SJSA1 (cell line): ENCODE measurements around the gene TMEM30A. TPM values are rescaled to one million over a fixed set of nuclear protein-coding genes. Genes with fewer than 3 reads are reported as not detected.

Experiments
- DNase-seq, 2 experiments: peaks; one replicate each; pipeline ENCODE4 v3.0.0-alpha.2; 2015 to 2020; ENCODE audit warnings: low spot score in 2 of 2, low read depth in 1 of 2
- H3K27ac ChIP-seq: fragments of 250-450 bp; sonication (Bioruptor Pico); 2 replicates; pipeline ENCODE4 v1.5.1; 2020; ENCODE audit warnings: mild to moderate bottlenecking, moderate library complexity
- H3K27me3 ChIP-seq: fragments of 250-450 bp; sonication (Bioruptor Pico); replicated peaks from 2 replicates; pipeline ENCODE4 v1.5.1; 2020; ENCODE audit warnings: mild to moderate bottlenecking, moderate library complexity
- H3K36me3 ChIP-seq: fragments of 250-450 bp; sonication (Bioruptor Pico); 2 replicates; pipeline ENCODE4 v1.5.1; 2020; ENCODE audit warnings: mild to moderate bottlenecking
- H3K4me1 ChIP-seq: fragments of 250-450 bp; sonication (Bioruptor Pico); replicated peaks from 2 replicates; pipeline ENCODE4 v1.6.1; 2021; ENCODE audit warnings: mild to moderate bottlenecking
- H3K4me3 ChIP-seq: fragments of 250-450 bp; sonication (Bioruptor Pico); 2 replicates; pipeline ENCODE4 v1.5.1; 2020; ENCODE audit warnings: mild to moderate bottlenecking
- H3K9me3 ChIP-seq: fragments of 250-450 bp; sonication (Bioruptor Pico); replicated peaks from 2 replicates; pipeline ENCODE4 v1.5.1; 2020; ENCODE audit warnings: mild to moderate bottlenecking
- total RNA-seq: library from RNA; depleted of rRNA; stranded (reverse); fragments of >200 nt; shearing (Covaris generic); gene quantifications from 2 replicates; pipeline ENCODE4 v1.2.3, GENCODE V29; 2014; rRNA removed

The TMEM30A gene
- total RNA-seq, 1 experiment from 2014 or later = 253 TPM

GRCh38 chr6:75209184-75209723 lies 75.3 kb downstream of the TMEM30A start:
- no peaks in the 10 kb centered on the region for H3K9me3 ChIP-seq
- peaks cover 51% of the 10 kb centered on the region for H3K4me1 ChIP-seq

GRCh38 chr6:75208298-75209183 lies 76.1 kb downstream of the TMEM30A start:
- no peak overlapping the region for H3K27ac ChIP-seq
- DNase-seq = peak; percentile 85 to 88
- no peaks in the 10 kb centered on the region for H3K27me3 ChIP-seq
- H3K4me1 ChIP-seq = peaks cover 50% of the 10 kb centered on the region
- peaks cover 11% of the 10 kb centered on the region for H3K36me3 ChIP-seq
- no peaks in the 10 kb centered on the region for H3K9me3 ChIP-seq
- no peak overlapping the region for H3K4me3 ChIP-seq

More at GRCh38 chr6:75209184-75209723, 75.3 kb downstream of the TMEM30A start:
- H3K4me3 ChIP-seq = no peak overlapping the region
- H3K27me3 ChIP-seq = no peaks in the 10 kb centered on the region
- H3K27ac ChIP-seq = no peak overlapping the region
- DNase-seq = no peak
- H3K36me3 ChIP-seq = peaks cover 11% of the 10 kb centered on the region

GRCh38 chr6:75206576-75207342 lies 77.8 kb downstream of the TMEM30A start:
- no peak for DNase-seq
- H3K4me3 ChIP-seq = peak overlapping the region; percentile 75
- H3K9me3 ChIP-seq = no peaks in the 10 kb centered on the region
- no peaks in the 10 kb centered on the region for H3K27me3 ChIP-seq
- H3K36me3 ChIP-seq = peaks cover 24% of the 10 kb centered on the region
- peaks cover 43% of the 10 kb centered on the region for H3K4me1 ChIP-seq
- H3K27ac ChIP-seq = peak overlapping the region; percentile 93

- H3K27me3 ChIP-seq = no peaks in the 10 kb centered on the region
- H3K9me3 ChIP-seq = no peaks in the 10 kb centered on the region
- peaks cover 35% of the 10 kb centered on the region for H3K4me1 ChIP-seq
- peak within 1 kb of the TSS; percentile 75 for H3K4me3 ChIP-seq
- peak; percentile 97 to 99 for DNase-seq
- peak within 1 kb of the TSS; percentile 93 for H3K27ac ChIP-seq
- peaks cover 26% of the 10 kb centered on the region for H3K36me3 ChIP-seq
These were observed 78.6 kb downstream of the TMEM30A start, which contains the start of gene COL12A1 for GRCh38 chr6:75205776-75206575. Gene COL12A1 (minus strand): TSS chr6:75206053. CDS start chr6:75202792, 3,261 bp downstream.

- H3K9me3 ChIP-seq = no peaks in the 10 kb centered on the region
- peak overlapping the region; percentile 93 for H3K27ac ChIP-seq
- peak; percentile 78 to 87 for DNase-seq
- peak overlapping the region; percentile 75 for H3K4me3 ChIP-seq
- H3K27me3 ChIP-seq = no peaks in the 10 kb centered on the region
- peaks cover 26% of the 10 kb centered on the region for H3K36me3 ChIP-seq
- H3K4me1 ChIP-seq = peaks cover 29% of the 10 kb centered on the region
These were observed 79.4 kb downstream of the TMEM30A start for GRCh38 chr6:75204959-75205775.

- H3K36me3 ChIP-seq = peaks cover 26% of the 10 kb centered on the region
- H3K27me3 ChIP-seq = no peaks in the 10 kb centered on the region
- no peaks in the 10 kb centered on the region for H3K9me3 ChIP-seq
- peak overlapping the region; percentile 93 for H3K27ac ChIP-seq
- peak overlapping the region; percentile 75 for H3K4me3 ChIP-seq
- peaks cover 29% of the 10 kb centered on the region for H3K4me1 ChIP-seq
- peak; percentile 71 to 87 for DNase-seq
These were observed 80.2 kb downstream of the TMEM30A start for GRCh38 chr6:75204217-75204958.

GRCh38 chr6:75203721-75204120 lies 80.9 kb downstream of the TMEM30A start:
- no peaks in the 10 kb centered on the region for H3K9me3 ChIP-seq
- DNase-seq = no peak
- no peaks in the 10 kb centered on the region for H3K27me3 ChIP-seq
- peaks cover 27% of the 10 kb centered on the region for H3K4me1 ChIP-seq
- H3K4me3 ChIP-seq = peak overlapping the region; percentile 75
- H3K27ac ChIP-seq = peak overlapping the region; percentile 93
- peaks cover 26% of the 10 kb centered on the region for H3K36me3 ChIP-seq

Other genes starting within 250 kb of the TMEM30A start
- gene COL12A1, start 78.7 kb downstream of the TMEM30A start, total RNA-seq = 166 and 233 TPM in 2 replicates
- 405 and 1,112 TPM in 2 replicates for gene COX7A2, start 41.0 kb downstream of the TMEM30A start, total RNA-seq
- gene FILIP1, start 209.0 kb upstream of the TMEM30A start, total RNA-seq = 2.4 and 4.1 TPM in 2 replicates